Measurements from ENCODE around the gene NTSR2.

The NTSR2 gene

DNA sequence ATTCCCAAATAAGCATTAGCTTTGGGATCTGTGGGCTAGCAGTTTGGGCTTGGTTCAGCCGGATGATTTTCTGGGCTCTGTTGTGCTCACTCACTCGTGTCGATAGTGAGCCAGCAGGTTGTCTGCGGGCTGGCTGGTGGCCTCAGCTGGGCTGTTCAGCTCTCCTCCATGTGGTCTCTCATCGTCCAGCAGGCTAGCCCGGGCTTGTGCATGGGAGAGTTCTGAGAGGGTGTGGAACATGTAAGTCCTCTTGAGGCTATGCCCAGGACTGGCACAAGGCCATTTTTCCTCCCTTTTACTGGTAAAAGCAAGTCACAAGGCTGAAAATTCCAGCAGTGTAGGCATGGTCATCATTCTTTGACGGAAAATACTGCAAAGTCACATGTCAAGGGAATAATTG, 38.5 kb downstream of the NTSR2 start:
- peaks cover 40% of the 10 kb centered on the region for H3K36me3 ChIP-seq (ENCODE audit: control insufficient read depth, low read depth, low read length)
- no peak overlapping the region for H3K4me3 ChIP-seq (ENCODE audit: low read length)
- H3K4me1 ChIP-seq (ENCODE audit: control insufficient read depth, low read depth, low read length) = no peaks in the 10 kb centered on the region
- no peak overlapping the region for H3K9ac ChIP-seq (ENCODE audit: low read length)
- H3K27ac ChIP-seq (ENCODE audit: low read length) = no peak overlapping the region
- H3K27me3 ChIP-seq (ENCODE audit: control insufficient read depth, insufficient read depth, low read length) = no peaks in the 10 kb centered on the region
- H3K9me3 ChIP-seq (ENCODE audit: control insufficient read depth, low read depth, low read length) = no peaks in the 10 kb centered on the region

GRCh38 chr2:11630855-11631254, 39.1 kb downstream of the NTSR2 start:
- Histone ChIP-seq H3K36me3 (ENCODE audit: control insufficient read depth, low read depth, low read length) (peaks cover 42% of the 10 kb centered on the region), H3K4me3 (ENCODE audit: low read length) (no peak overlapping the region), H3K27me3 (ENCODE audit: control insufficient read depth, insufficient read depth, low read length) (no peaks in the 10 kb centered on the region), H3K27ac (ENCODE audit: low read length) (no peak overlapping the region), H3K9me3 (ENCODE audit: control insufficient read depth, low read depth, low read length) (no peaks in the 10 kb centered on the region), H3K9ac (ENCODE audit: low read length) (no peak overlapping the region), H3K4me1 (ENCODE audit: control insufficient read depth, low read depth, low read length) (no peaks in the 10 kb centered on the region)

DNA sequence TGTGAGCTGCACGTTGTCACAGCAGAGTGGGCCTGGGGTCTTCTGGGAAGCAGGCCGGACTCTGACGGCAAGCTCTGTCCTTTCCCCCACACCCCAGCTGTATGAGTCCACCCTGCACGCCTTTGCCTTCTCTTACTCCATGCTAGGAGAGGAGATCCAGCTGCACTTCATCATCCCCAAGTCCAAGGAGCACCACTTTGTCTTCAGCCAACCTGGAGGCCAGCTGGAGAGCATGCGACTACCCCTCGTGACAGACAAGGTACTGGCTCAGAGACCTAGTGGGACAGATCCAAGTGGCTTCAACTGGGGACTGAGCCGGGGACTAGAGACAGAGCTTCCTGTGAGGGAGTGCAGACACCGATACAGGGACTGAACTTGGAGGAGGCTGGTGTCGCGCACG, 40.1 kb downstream of the NTSR2 start:
- peaks cover 45% of the 10 kb centered on the region for H3K36me3 ChIP-seq (ENCODE audit: control insufficient read depth, low read depth, low read length)
- H3K4me1 ChIP-seq (ENCODE audit: control insufficient read depth, low read depth, low read length) = no peaks in the 10 kb centered on the region

DNA sequence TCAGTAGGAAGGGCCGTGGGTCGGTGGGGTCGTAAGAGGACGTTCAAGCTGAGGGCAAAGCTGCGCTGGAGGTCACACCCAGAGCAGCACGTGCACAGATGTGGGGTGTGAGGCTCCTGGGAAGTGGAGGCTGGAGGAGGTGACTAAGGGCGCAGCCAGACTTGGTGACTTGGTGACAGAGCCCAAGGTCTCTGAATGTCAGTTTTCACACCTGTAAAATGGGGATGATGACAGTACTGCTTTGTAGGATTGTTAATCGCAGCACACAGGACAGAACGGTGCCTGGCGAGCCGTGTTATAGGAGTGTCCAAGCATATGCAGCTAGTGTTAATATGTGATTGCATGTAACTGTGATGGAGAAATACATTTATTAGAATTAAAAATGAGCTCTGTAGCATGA, 40.8 kb downstream of the NTSR2 start:
- Histone ChIP-seq H3K27me3 (ENCODE audit: control insufficient read depth, insufficient read depth, low read length) (no peaks in the 10 kb centered on the region), H3K9ac (ENCODE audit: low read length) (no peak overlapping the region), H3K9me3 (ENCODE audit: control insufficient read depth, low read depth, low read length) (no peaks in the 10 kb centered on the region), H3K36me3 (ENCODE audit: control insufficient read depth, low read depth, low read length) (peaks cover 45% of the 10 kb centered on the region), H3K4me3 (ENCODE audit: low read length) (no peak overlapping the region), H3K4me1 (ENCODE audit: control insufficient read depth, low read depth, low read length) (no peaks in the 10 kb centered on the region), H3K27ac (ENCODE audit: low read length) (no peak overlapping the region)

More for the DNA sequence above, 40.1 kb downstream of the NTSR2 start:
- Histone ChIP-seq H3K9me3 (ENCODE audit: control insufficient read depth, low read depth, low read length) (no peaks in the 10 kb centered on the region), H3K9ac (ENCODE audit: low read length) (no peak overlapping the region), H3K27ac (ENCODE audit: low read length) (no peak overlapping the region), H3K27me3 (ENCODE audit: control insufficient read depth, insufficient read depth, low read length) (no peaks in the 10 kb centered on the region), H3K4me3 (ENCODE audit: low read length) (no peak overlapping the region)

DNA sequence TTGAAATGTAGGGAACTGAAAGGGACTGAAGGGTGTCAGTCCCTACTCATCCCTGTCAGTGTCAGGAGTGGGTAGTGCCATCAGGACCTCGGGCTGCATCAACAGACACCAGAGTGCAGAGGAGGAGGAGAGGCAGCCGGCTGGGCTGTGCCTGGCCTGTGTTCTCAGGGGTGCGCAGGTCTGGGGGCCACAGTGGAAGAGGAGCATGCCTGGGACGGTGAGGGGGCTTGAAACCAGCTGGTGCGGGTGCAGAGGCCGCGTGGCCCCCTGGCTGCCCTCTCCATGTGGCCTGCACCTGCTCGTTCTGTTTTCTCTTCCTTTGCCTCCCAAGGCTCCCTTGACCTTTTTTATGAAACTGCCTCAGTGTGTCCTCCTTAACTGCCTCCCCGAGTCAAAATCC, 41.3 kb downstream of the NTSR2 start:
- H3K9ac ChIP-seq (ENCODE audit: low read length) = no peak overlapping the region
- peaks cover 45% of the 10 kb centered on the region for H3K36me3 ChIP-seq (ENCODE audit: control insufficient read depth, low read depth, low read length)
- H3K4me1 ChIP-seq (ENCODE audit: control insufficient read depth, low read depth, low read length) = no peaks in the 10 kb centered on the region
- H3K27me3 ChIP-seq (ENCODE audit: control insufficient read depth, insufficient read depth, low read length) = no peaks in the 10 kb centered on the region
- no peak overlapping the region for H3K4me3 ChIP-seq (ENCODE audit: low read length)
- no peaks in the 10 kb centered on the region for H3K9me3 ChIP-seq (ENCODE audit: control insufficient read depth, low read depth, low read length)
- no peak overlapping the region for H3K27ac ChIP-seq (ENCODE audit: low read length)

DNA sequence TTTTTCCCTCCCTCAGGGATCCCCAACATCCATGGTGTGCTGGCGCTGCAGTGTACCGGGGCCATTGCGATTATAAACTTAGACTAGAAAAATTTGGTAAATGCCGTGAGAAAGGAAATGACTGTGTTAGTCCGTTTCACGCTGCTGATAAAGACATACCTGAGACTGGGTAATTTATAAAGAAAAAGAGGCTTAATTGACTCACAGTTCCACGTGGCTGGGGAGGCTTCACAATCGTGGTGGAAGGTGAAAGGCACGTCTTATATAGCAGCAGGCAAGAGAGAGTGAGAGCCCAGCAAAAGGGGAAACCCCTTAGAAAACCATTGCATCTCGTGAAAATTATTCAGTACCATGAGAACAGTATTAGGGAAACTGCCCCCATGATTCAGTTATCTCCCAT, 44.3 kb downstream of the NTSR2 start:
- Histone ChIP-seq H3K4me1 (ENCODE audit: control insufficient read depth, low read depth, low read length) (no peaks in the 10 kb centered on the region), H3K36me3 (ENCODE audit: control insufficient read depth, low read depth, low read length) (peaks cover 39% of the 10 kb centered on the region), H3K4me3 (ENCODE audit: low read length) (no peak overlapping the region), H3K27ac (ENCODE audit: low read length) (no peak overlapping the region), H3K9me3 (ENCODE audit: control insufficient read depth, low read depth, low read length) (no peaks in the 10 kb centered on the region), H3K27me3 (ENCODE audit: control insufficient read depth, insufficient read depth, low read length) (no peaks in the 10 kb centered on the region), H3K9ac (ENCODE audit: low read length) (no peak overlapping the region)

GRCh38 chr2:11624893-11625292, 45.1 kb downstream of the NTSR2 start:
- Histone ChIP-seq H3K4me3 (ENCODE audit: low read length) (no peak overlapping the region), H3K36me3 (ENCODE audit: control insufficient read depth, low read depth, low read length) (peaks cover 35% of the 10 kb centered on the region), H3K9me3 (ENCODE audit: control insufficient read depth, low read depth, low read length) (no peaks in the 10 kb centered on the region), H3K4me1 (ENCODE audit: control insufficient read depth, low read depth, low read length) (no peaks in the 10 kb centered on the region), H3K27me3 (ENCODE audit: control insufficient read depth, insufficient read depth, low read length) (no peaks in the 10 kb centered on the region), H3K27ac (ENCODE audit: low read length) (no peak overlapping the region), H3K9ac (ENCODE audit: low read length) (no peak overlapping the region)

GRCh38 chr2:11622611-11623010, 47.4 kb downstream of the NTSR2 start:
- H3K36me3 ChIP-seq (ENCODE audit: control insufficient read depth, low read depth, low read length) = peaks cover 30% of the 10 kb centered on the region
- H3K9me3 ChIP-seq (ENCODE audit: control insufficient read depth, low read depth, low read length) = no peaks in the 10 kb centered on the region
- H3K27ac ChIP-seq (ENCODE audit: low read length) = no peak overlapping the region
- H3K4me1 ChIP-seq (ENCODE audit: control insufficient read depth, low read depth, low read length) = no peaks in the 10 kb centered on the region
- no peak overlapping the region for H3K9ac ChIP-seq (ENCODE audit: low read length)
- no peaks in the 10 kb centered on the region for H3K27me3 ChIP-seq (ENCODE audit: control insufficient read depth, insufficient read depth, low read length)
- H3K4me3 ChIP-seq (ENCODE audit: low read length) = no peak overlapping the region

GRCh38 chr2:11621410-11621809, 48.6 kb downstream of the NTSR2 start:
- no peak overlapping the region for H3K27ac ChIP-seq (ENCODE audit: low read length)
- peaks cover 19% of the 10 kb centered on the region for H3K36me3 ChIP-seq (ENCODE audit: control insufficient read depth, low read depth, low read length)
- H3K9ac ChIP-seq (ENCODE audit: low read length) = no peak overlapping the region
- no peaks in the 10 kb centered on the region for H3K4me1 ChIP-seq (ENCODE audit: control insufficient read depth, low read depth, low read length)
- H3K4me3 ChIP-seq (ENCODE audit: low read length) = no peak overlapping the region
- no peaks in the 10 kb centered on the region for H3K9me3 ChIP-seq (ENCODE audit: control insufficient read depth, low read depth, low read length)
- no peaks in the 10 kb centered on the region for H3K27me3 ChIP-seq (ENCODE audit: control insufficient read depth, insufficient read depth, low read length)

DNA sequence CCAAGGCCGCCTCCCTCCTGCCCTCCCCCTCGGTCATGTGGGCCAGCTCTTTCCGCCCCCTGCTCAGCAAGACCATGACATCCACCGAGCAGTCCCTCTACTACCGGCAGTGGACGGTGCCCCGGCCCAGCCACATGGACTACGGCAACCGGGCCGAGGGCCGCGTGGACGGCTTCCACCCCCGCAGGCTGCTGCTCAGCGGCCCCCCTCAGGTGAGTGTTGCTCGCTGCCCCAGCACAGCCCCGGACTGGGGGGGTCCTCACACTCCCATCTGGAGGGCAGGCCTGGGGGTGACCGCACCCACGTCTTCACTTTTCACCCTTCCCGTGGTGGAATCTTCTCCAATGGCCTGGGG, 51.3 kb downstream of the NTSR2 start:
- Histone ChIP-seq H3K4me1 (ENCODE audit: control insufficient read depth, low read depth, low read length) (no peaks in the 10 kb centered on the region), H3K9ac (ENCODE audit: low read length) (no peak overlapping the region), H3K27me3 (ENCODE audit: control insufficient read depth, insufficient read depth, low read length) (no peaks in the 10 kb centered on the region), H3K36me3 (ENCODE audit: control insufficient read depth, low read depth, low read length) (peaks cover 8% of the 10 kb centered on the region), H3K4me3 (ENCODE audit: low read length) (no peak overlapping the region), H3K27ac (ENCODE audit: low read length) (no peak overlapping the region), H3K9me3 (ENCODE audit: control insufficient read depth, low read depth, low read length) (no peaks in the 10 kb centered on the region)

DNA sequence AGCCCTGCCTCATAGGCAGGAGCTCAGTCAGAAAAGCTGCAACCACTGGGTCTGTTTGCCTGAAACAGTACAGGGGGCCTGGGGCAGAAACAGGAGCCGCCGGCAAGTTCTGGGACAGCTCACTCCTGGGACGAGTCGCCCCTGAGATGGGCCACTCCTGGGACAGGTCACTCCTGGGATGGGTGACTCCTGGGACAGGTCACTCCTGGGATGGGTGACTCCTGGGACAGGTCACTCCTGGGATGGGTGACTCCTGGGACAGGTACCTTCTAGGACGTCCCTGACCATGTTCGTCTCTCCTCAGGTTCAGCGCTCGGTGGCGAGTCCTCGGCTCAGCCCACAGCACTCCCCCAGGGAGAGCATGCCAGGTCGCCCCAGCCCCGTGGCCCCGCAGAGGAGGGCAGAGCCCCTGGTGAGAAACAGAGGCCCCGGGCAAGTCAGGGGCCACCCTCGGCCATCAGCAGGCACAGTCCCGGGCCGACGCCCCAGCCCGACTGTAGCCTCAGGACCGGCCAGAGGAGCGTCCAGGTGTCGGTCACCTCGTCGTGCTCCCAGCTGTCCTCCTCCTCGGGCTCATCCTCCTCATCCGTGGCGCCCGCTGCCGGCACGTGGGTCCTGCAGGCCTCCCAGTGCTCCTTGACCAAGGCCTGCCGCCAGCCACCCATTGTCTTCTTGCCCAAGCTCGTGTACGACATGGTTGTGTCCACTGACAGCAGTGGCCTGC, 51.8 kb downstream of the NTSR2 start:
- no peak overlapping the region for H3K9ac ChIP-seq (ENCODE audit: low read length)
- peaks cover 12% of the 10 kb centered on the region for H3K36me3 ChIP-seq (ENCODE audit: control insufficient read depth, low read depth, low read length)
- H3K27ac ChIP-seq (ENCODE audit: low read length) = no peak overlapping the region
- no peaks in the 10 kb centered on the region for H3K4me1 ChIP-seq (ENCODE audit: control insufficient read depth, low read depth, low read length)
- H3K9me3 ChIP-seq (ENCODE audit: control insufficient read depth, low read depth, low read length) = no peaks in the 10 kb centered on the region
- no peaks in the 10 kb centered on the region for H3K27me3 ChIP-seq (ENCODE audit: control insufficient read depth, insufficient read depth, low read length)
- H3K4me3 ChIP-seq (ENCODE audit: low read length) = no peak overlapping the region

- no peaks in the 10 kb centered on the region for H3K4me1 ChIP-seq (ENCODE audit: control insufficient read depth, low read depth, low read length)
- H3K9ac ChIP-seq (ENCODE audit: low read length) = no peak overlapping the region
- no peaks in the 10 kb centered on the region for H3K27me3 ChIP-seq (ENCODE audit: control insufficient read depth, insufficient read depth, low read length)
- peaks cover 14% of the 10 kb centered on the region for H3K36me3 ChIP-seq (ENCODE audit: control insufficient read depth, low read depth, low read length)
- H3K27ac ChIP-seq (ENCODE audit: low read length) = no peak overlapping the region
- H3K4me3 ChIP-seq (ENCODE audit: low read length) = no peak overlapping the region
- H3K9me3 ChIP-seq (ENCODE audit: control insufficient read depth, low read depth, low read length) = no peaks in the 10 kb centered on the region
Observed at GRCh38 chr2:11617527-11617926, 52.5 kb downstream of the NTSR2 start.
